ENCODE measurements around the gene ELAVL3.
A peak's percentile ranks its signal among the peaks of the same experiment; 100 is the strongest.

The ELAVL3 gene

GRCh38 chr19:11510444-11510843, 29.6 kb upstream of the ELAVL3 start:
- no peaks in the 10 kb centered on the region for H3K79me2 ChIP-seq (ENCODE audit: control insufficient read depth, insufficient read depth, low read length)
- WGBS (ENCODE audit: extremely low coverage, insufficient coverage, low lambda C conversion rate): no CpG with 5 or more reads among the region's 8 CpGs

GRCh38 chr19:11507370-11508078, 26.7 kb upstream of the ELAVL3 start:
- H3K4ac ChIP-seq (ENCODE audit: low read depth, low read length): no peak overlapping the region
- H3K18ac ChIP-seq (ENCODE audit: low read length): no peak overlapping the region
- no peak overlapping the region for H2AK5ac ChIP-seq (ENCODE audit: low read length)
- no peaks in the 10 kb centered on the region for H3K36me3 ChIP-seq (ENCODE audit: control insufficient read depth, insufficient read depth, low read length)
- H3K27ac ChIP-seq (ENCODE audit: low read depth, low read length): no peak overlapping the region
- H3K56ac ChIP-seq (ENCODE audit: low read length): no peak overlapping the region
- no peak overlapping the region for H3K23ac ChIP-seq (ENCODE audit: low read length)
- H3K4me3 ChIP-seq (ENCODE audit: low read length): no peak overlapping the region
- peaks cover 4% of the 10 kb centered on the region for H3K4me1 ChIP-seq (ENCODE audit: control insufficient read depth, low read depth, low read length)
- H3K9ac ChIP-seq (ENCODE audit: low read length): no peak overlapping the region
- no peak overlapping the region for H4K8ac ChIP-seq (ENCODE audit: low read depth, low read length)
- H2BK5ac ChIP-seq (ENCODE audit: low read length): no peak overlapping the region
- no peak overlapping the region for H2BK120ac ChIP-seq (ENCODE audit: low read depth, low read length)
- no peak overlapping the region for H2BK15ac ChIP-seq (replicated peaks; ENCODE audit: low read depth)
- DNase-seq: no peak
- H3K79me1 ChIP-seq (ENCODE audit: low read length): no peaks in the 10 kb centered on the region
- H4K5ac ChIP-seq (ENCODE audit: low read length): no peak overlapping the region
- no peak overlapping the region for H3K4me2 ChIP-seq (ENCODE audit: low read length)
- H3K79me2 ChIP-seq (ENCODE audit: control insufficient read depth, insufficient read depth, low read length): no peaks in the 10 kb centered on the region
- WGBS (ENCODE audit: extremely low coverage, insufficient coverage, low lambda C conversion rate): no CpG with 5 or more reads among the region's 18 CpGs
- H3K27me3 ChIP-seq (ENCODE audit: insufficient read depth, low read length, poor library complexity): no peaks in the 10 kb centered on the region

More at GRCh38 chr19:11510444-11510843, 29.6 kb upstream of the ELAVL3 start:
- Histone ChIP-seq H3K23ac (ENCODE audit: low read length) (no peak overlapping the region), H3K18ac (ENCODE audit: low read length) (no peak overlapping the region), H3K9ac (ENCODE audit: low read length) (no peak overlapping the region), H3K4me3 (ENCODE audit: low read length) (no peak overlapping the region), H3K4me2 (ENCODE audit: low read length) (no peak overlapping the region), H3K79me1 (ENCODE audit: low read length) (no peaks in the 10 kb centered on the region), H4K5ac (ENCODE audit: low read length) (no peak overlapping the region), H2AK5ac (ENCODE audit: low read length) (no peak overlapping the region), H3K4ac (ENCODE audit: low read depth, low read length) (no peak overlapping the region), H2BK120ac (ENCODE audit: low read depth, low read length) (no peak overlapping the region), H2BK5ac (ENCODE audit: low read length) (no peak overlapping the region), H3K27me3 (ENCODE audit: insufficient read depth, low read length, poor library complexity) (no peaks in the 10 kb centered on the region), H3K36me3 (ENCODE audit: control insufficient read depth, insufficient read depth, low read length) (no peaks in the 10 kb centered on the region), H2BK15ac (replicated peaks; ENCODE audit: low read depth) (no peak overlapping the region), H4K8ac (ENCODE audit: low read depth, low read length) (no peak overlapping the region), H3K27ac (ENCODE audit: low read depth, low read length) (no peak overlapping the region), H3K56ac (ENCODE audit: low read length) (no peak overlapping the region), H3K4me1 (ENCODE audit: control insufficient read depth, low read depth, low read length) (no peaks in the 10 kb centered on the region)
- DNase-seq: no peak

- H2AK5ac ChIP-seq (ENCODE audit: low read length): no peak overlapping the region
- no CpG with 5 or more reads among the region's 6 CpGs for WGBS (ENCODE audit: extremely low coverage, insufficient coverage, low lambda C conversion rate)
- H3K18ac ChIP-seq (ENCODE audit: low read length): no peak overlapping the region
- no peak overlapping the region for H2BK5ac ChIP-seq (ENCODE audit: low read length)
- no peak overlapping the region for H4K8ac ChIP-seq (ENCODE audit: low read depth, low read length)
- no peaks in the 10 kb centered on the region for H3K27me3 ChIP-seq (ENCODE audit: insufficient read depth, low read length, poor library complexity)
- H3K4me1 ChIP-seq (ENCODE audit: control insufficient read depth, low read depth, low read length): peaks cover 4% of the 10 kb centered on the region
- no peak overlapping the region for H2BK15ac ChIP-seq (replicated peaks; ENCODE audit: low read depth)
- H3K79me1 ChIP-seq (ENCODE audit: low read length): no peaks in the 10 kb centered on the region
- no peak overlapping the region for H4K5ac ChIP-seq (ENCODE audit: low read length)
- DNase-seq: no peak
- H3K36me3 ChIP-seq (ENCODE audit: control insufficient read depth, insufficient read depth, low read length): no peaks in the 10 kb centered on the region
- no peak overlapping the region for H3K23ac ChIP-seq (ENCODE audit: low read length)
- H3K79me2 ChIP-seq (ENCODE audit: control insufficient read depth, insufficient read depth, low read length): no peaks in the 10 kb centered on the region
- no peak overlapping the region for H3K56ac ChIP-seq (ENCODE audit: low read length)
- H3K27ac ChIP-seq (ENCODE audit: low read depth, low read length): no peak overlapping the region
- no peak overlapping the region for H2BK120ac ChIP-seq (ENCODE audit: low read depth, low read length)
- H3K9ac ChIP-seq (ENCODE audit: low read length): no peak overlapping the region
- H3K4me3 ChIP-seq (ENCODE audit: low read length): no peak overlapping the region
- no peak overlapping the region for H3K4ac ChIP-seq (ENCODE audit: low read depth, low read length)
- no peak overlapping the region for H3K4me2 ChIP-seq (ENCODE audit: low read length)
Observed at GRCh38 chr19:11506967-11507366, 26.1 kb upstream of the ELAVL3 start.

- peak overlapping the region; percentile 80 for H3K4me2 ChIP-seq (ENCODE audit: low read length)
- H3K36me3 ChIP-seq (ENCODE audit: control insufficient read depth, insufficient read depth, low read length): no peaks in the 10 kb centered on the region
- peak overlapping the region; percentile 87 for H3K56ac ChIP-seq (ENCODE audit: low read length)
- no CpG with 5 or more reads among the region's 20 CpGs for WGBS (ENCODE audit: extremely low coverage, insufficient coverage, low lambda C conversion rate)
- no peak overlapping the region for H3K4ac ChIP-seq (ENCODE audit: low read depth, low read length)
- peaks cover 4% of the 10 kb centered on the region for H3K4me1 ChIP-seq (ENCODE audit: control insufficient read depth, low read depth, low read length)
- no peak overlapping the region for H4K5ac ChIP-seq (ENCODE audit: low read length)
- H3K18ac ChIP-seq (ENCODE audit: low read length): no peak overlapping the region
- no peak overlapping the region for H3K4me3 ChIP-seq (ENCODE audit: low read length)
- peak overlapping the region; percentile 7 for H4K8ac ChIP-seq (ENCODE audit: low read depth, low read length)
- H3K79me1 ChIP-seq (ENCODE audit: low read length): no peaks in the 10 kb centered on the region
- H3K27ac ChIP-seq (ENCODE audit: low read depth, low read length): no peak overlapping the region
- no peaks in the 10 kb centered on the region for H3K27me3 ChIP-seq (ENCODE audit: insufficient read depth, low read length, poor library complexity)
- no peaks in the 10 kb centered on the region for H3K79me2 ChIP-seq (ENCODE audit: control insufficient read depth, insufficient read depth, low read length)
- H2AK5ac ChIP-seq (ENCODE audit: low read length): no peak overlapping the region
- DNase-seq: no peak
- no peak overlapping the region for H2BK120ac ChIP-seq (ENCODE audit: low read depth, low read length)
- H3K23ac ChIP-seq (ENCODE audit: low read length): no peak overlapping the region
- no peak overlapping the region for H2BK15ac ChIP-seq (replicated peaks; ENCODE audit: low read depth)
- peak overlapping the region; percentile 81 for H3K9ac ChIP-seq (ENCODE audit: low read length)
- peak overlapping the region; percentile 48 for H2BK5ac ChIP-seq (ENCODE audit: low read length)
Observed at GRCh38 chr19:11506101-11506555, 25.3 kb upstream of the ELAVL3 start.

- H3K79me1 ChIP-seq (ENCODE audit: low read length): no peaks in the 10 kb centered on the region
- H3K9ac ChIP-seq (ENCODE audit: low read length): peak within 1 kb of the TSS; percentile 81
- H3K4me3 ChIP-seq (ENCODE audit: low read length): peak within 1 kb of the TSS; percentile 72
- peak within 1 kb of the TSS; percentile 99 for H3K56ac ChIP-seq (ENCODE audit: low read length)
- no peak within 1 kb of the TSS for H2BK15ac ChIP-seq (replicated peaks; ENCODE audit: low read depth)
- peak within 1 kb of the TSS; percentile 70 for H3K18ac ChIP-seq (ENCODE audit: low read length)
- H4K8ac ChIP-seq (ENCODE audit: low read depth, low read length): peak within 1 kb of the TSS; percentile 30
- peaks cover 4% of the 10 kb centered on the region for H3K4me1 ChIP-seq (ENCODE audit: control insufficient read depth, low read depth, low read length)
- H2BK5ac ChIP-seq (ENCODE audit: low read length): peak within 1 kb of the TSS; percentile 48
- H3K4me2 ChIP-seq (ENCODE audit: low read length): peak within 1 kb of the TSS; percentile 94
- peak; percentile 97 for DNase-seq
- no peak within 1 kb of the TSS for H4K5ac ChIP-seq (ENCODE audit: low read length)
- no peaks in the 10 kb centered on the region for H3K36me3 ChIP-seq (ENCODE audit: control insufficient read depth, insufficient read depth, low read length)
- no peaks in the 10 kb centered on the region for H3K27me3 ChIP-seq (ENCODE audit: insufficient read depth, low read length, poor library complexity)
- H3K4ac ChIP-seq (ENCODE audit: low read depth, low read length): peak within 1 kb of the TSS; percentile 64
- no CpG with 5 or more reads among the region's 65 CpGs for WGBS (ENCODE audit: extremely low coverage, insufficient coverage, low lambda C conversion rate)
- H3K23ac ChIP-seq (ENCODE audit: low read length): no peak within 1 kb of the TSS
- H2AK5ac ChIP-seq (ENCODE audit: low read length): no peak within 1 kb of the TSS
- H3K79me2 ChIP-seq (ENCODE audit: control insufficient read depth, insufficient read depth, low read length): no peaks in the 10 kb centered on the region
- no peak within 1 kb of the TSS for H2BK120ac ChIP-seq (ENCODE audit: low read depth, low read length)
- peak within 1 kb of the TSS; percentile 81 for H3K27ac ChIP-seq (ENCODE audit: low read depth, low read length)
Observed at GRCh38 chr19:11505504-11506100, 24.8 kb upstream of the ELAVL3 start, which contains the start of gene ZNF653. ZNF653 (minus strand) TSS chr19:11505839; CDS start chr19:11505786, 53 bp downstream.
